Tongue (tissue), 2 donors: ENCODE results near the gene SAE1. TPM values are rescaled to one million over a fixed set of nuclear protein-coding genes. Genes with fewer than 3 reads are reported as not detected.

Experiments
- DNase-seq: peaks from one replicate; pipeline ENCODE4 v3.0.0-alpha.2; 2015
- total RNA-seq: library from RNA; depleted of rRNA; stranded (reverse); fragments of >200 nt; gene quantifications from one replicate; pipeline ENCODE4 v1.2.3, GENCODE V29; 2014

SAE1 gene
- total RNA-seq, 1 donor from 2014 or later = 90.8 TPM

- no peak for DNase-seq
Measured at GRCh38 chr19:47161876-47162489, 31.3 kb downstream of the SAE1 start.

- no peak for DNase-seq
Measured at GRCh38 chr19:47168065-47168464, 37.4 kb downstream of the SAE1 start.

GRCh38 chr19:47172666-47173455, 42.2 kb downstream of the SAE1 start:
- no peak for DNase-seq

DNA sequence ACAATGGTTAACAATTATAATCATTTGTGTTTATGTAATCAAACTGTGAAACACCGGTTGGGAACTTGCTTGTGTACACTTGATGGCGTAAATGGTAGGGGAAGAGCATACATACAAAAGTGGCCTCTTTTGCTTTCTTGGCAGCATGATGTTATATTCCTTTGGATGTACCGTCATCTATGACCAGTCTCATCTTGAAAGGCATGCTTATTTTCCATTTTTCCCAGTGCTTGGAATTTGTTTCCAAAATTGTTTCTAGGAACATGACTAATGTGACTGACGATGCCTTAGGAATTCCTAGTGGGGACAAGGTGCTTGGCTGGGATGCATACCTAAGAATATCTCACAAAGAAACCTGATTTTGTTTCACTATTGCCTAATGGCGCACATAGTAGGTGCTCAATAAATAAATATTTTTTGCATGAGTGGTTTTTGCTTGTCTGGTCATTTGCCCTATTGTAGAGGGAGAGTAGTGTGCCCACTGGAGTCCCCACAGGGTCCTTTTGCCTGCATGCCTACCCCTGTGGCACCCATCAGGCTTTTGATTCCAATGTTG, 45.5 kb downstream of the SAE1 start:
- no peak for DNase-seq

DNA sequence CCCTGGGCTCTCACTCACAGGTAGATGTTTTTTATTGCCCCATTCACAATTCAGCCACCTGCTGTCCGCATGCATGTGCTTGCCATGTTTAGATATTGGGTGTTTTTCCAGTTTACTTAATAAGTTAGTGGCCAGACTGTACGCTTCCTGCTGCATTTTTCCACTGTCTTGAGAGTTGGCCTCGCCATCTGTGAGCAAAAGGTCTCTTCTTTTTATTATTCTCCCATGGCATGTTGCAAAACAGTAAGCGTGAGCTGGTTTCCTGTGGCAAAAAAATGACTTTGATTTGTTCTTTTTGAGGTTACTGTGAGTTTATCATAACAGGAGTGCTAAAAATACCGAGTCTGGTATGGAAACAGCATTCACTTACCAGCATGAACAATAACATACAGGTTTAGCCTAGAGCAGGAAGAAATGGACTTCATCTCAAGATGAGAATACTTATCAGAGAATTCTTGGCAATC, 46.0 kb downstream of the SAE1 start:
- DNase-seq = no peak

GRCh38 chr19:47179653-47180310, 49.1 kb downstream of the SAE1 start:
- no peak for DNase-seq

- no peak for DNase-seq
Measured at GRCh38 chr19:47183601-47184000, 53.0 kb downstream of the SAE1 start.

GRCh38 chr19:47186446-47187334, 56.1 kb downstream of the SAE1 start:
- no peak for DNase-seq

- DNase-seq = no peak
Measured at GRCh38 chr19:47187335-47187655, 56.7 kb downstream of the SAE1 start.

GRCh38 chr19:47187797-47188196, 57.2 kb downstream of the SAE1 start:
- no peak for DNase-seq

DNA sequence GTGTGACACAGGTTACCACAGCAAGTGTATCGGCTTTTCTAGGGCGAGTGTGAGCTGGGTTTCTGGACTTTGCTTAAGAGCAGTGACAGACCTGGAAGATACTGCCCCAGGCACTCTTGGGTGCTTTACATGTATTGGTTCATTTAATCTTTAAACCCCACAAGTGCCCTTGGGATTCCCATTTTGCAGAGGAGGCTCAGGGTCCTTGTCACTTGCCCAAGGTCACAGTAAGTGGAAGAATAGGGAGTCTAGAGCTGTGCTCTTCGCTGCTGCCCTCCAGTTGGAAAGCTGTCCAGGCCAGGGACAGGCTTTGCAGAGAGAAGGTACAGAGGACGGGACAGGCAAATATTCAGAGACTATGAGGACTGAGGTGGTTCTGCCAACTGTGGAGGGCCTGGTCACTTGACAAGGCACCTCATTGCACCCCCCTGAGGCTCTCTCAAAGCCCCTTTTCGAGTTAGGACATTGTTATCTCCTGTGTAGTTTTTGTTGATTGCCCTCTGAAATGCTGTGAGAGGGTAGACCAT, 57.9 kb downstream of the SAE1 start:
- DNase-seq = no peak

- peak; percentile 63 for DNase-seq
Measured at GRCh38 chr19:47190167-47190727, 59.6 kb downstream of the SAE1 start.

DNA sequence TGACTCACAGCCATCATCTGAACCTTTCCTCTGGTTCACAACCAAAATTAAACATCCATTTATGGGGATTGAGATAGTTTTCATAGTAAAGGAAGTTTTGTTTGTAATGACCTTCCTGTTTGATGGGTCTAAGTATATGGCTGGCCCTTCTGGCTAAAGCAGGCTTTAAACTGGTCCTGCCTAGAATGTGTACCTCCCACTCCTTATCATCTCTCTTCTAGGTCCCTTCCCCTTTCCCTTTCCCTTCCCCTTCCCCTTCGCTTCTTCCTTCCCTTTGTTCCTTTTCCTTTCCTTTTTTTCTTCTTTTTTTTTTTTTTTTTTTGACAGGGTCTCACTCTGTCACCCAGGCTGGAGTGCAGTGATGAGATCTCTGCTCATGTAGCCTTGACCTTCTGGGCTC, 64.8 kb downstream of the SAE1 start:
- no peak for DNase-seq

GRCh38 chr19:47197141-47197540, 66.5 kb downstream of the SAE1 start:
- DNase-seq = no peak

- no peak for DNase-seq
Measured at GRCh38 chr19:47200530-47200929, 69.9 kb downstream of the SAE1 start.

DNA sequence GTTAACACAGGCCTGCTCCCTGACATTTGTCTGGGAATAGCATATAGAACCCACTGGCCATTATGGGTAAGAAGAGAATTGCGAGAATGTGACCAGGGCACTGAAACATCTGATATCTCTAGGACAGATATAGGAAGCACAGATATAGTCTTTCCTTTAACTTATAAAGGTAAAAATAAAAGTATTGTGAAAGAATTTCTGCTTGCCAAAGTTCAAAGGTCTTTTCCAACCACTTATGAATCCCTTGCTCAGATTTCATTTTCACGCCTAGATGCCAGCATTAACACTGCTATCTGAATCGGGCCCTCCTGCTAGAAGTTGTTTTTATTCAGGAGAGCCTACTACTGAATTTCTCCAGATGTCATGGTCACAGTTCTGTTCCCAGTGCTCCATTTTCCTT, 72.6 kb downstream of the SAE1 start:
- DNase-seq = no peak

DNA sequence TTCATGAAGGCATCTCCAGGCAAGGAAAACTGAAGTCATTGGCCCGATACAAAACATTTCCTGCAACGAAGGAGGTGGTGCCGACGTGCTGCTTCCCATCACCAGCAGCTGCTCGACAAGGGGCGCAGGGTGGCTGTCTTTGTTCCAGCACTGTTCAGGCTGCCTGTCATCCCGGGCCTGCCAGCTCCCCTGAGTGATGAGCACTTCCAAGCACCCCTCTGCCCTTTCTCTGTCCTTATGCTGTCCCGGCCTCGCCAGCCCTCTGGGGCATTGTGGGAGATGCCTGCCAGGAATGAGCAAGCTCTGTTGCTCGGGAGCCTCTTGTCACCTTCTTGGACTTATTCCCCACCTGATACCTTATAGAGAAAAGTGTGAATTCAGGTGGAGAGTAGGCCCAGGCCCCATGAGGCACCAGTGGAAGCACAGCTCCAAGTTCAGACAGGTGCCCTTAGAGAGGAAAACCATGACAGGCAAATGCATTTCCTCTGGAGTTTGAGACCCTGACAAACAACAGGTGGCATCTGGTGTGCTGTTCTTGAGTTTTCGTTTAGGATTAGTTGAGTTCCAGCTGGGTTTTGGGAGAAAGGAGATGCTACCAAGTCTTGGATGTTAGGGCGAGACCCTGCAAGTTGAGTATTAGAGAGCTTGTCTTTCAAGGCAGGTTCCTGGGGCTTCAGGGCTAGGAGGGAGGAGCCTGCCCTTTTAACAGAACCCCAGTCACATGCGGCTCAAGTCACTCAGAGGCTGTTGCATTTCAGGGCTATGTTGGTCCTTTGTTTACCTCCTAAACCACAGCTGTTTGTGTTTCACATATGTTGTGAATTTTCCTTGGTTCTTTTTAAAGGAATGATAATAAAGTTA, 78.9 kb downstream of the SAE1 start:
- DNase-seq = no peak

DNA sequence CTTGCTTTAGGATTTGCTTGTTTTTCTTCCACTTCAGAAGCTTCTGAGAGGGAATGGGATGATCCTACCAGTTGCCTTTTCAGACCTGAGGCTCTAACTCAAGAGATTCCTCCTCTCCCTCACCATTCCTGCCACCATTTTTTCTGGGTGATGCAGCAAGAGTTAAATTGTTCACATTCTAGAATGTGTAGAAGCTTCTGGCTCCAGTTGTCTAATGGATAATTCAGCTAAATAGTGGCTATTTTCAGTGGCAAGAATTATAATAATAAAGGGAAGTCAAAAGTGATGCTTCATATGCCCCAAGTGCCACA, 79.5 kb downstream of the SAE1 start:
- DNase-seq = no peak

- DNase-seq = peak; percentile 90
Measured at GRCh38 chr19:47210689-47211316, 80.2 kb downstream of the SAE1 start.

DNA sequence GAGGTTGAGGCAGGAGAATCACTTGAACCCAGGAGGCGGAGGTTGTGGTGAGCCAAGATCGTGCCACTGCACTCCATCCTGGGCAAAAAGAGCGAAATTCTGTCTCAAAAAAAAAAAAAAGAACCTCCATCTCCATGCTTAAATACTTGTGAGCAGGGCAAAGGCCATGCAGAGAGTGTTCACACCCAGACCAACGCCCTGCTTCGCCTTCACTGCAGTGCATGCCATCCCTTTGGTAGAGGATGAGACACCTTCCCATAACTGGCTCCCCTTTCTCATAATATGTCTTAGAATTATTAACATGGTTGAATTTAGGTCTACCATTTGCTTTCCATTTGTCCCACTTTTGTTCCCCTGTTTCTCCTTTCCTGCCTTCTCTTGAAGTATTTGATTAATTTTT, 84.9 kb downstream of the SAE1 start:
- no peak for DNase-seq
